ENCODE data around the gene SLC38A8.

The SLC38A8 gene

GRCh38 chr16:84042308-84042878 is at the start of gene SLC38A8:
Gene SLC38A8, minus strand, starts transcription at chr16:84042795. Its CDS starts 638 bp downstream, at chr16:84042157.
- Histone ChIP-seq H3K9me3 (ENCODE audit: control insufficient read depth, low read depth, low read length) (no peaks in the 10 kb centered on the region), H3K4me3 (ENCODE audit: low read length) (no peak within 1 kb of the TSS), H3K36me3 (ENCODE audit: control insufficient read depth, low read depth, low read length) (no peaks in the 10 kb centered on the region), H3K9ac (ENCODE audit: low read length) (no peak within 1 kb of the TSS), H3K27me3 (ENCODE audit: control insufficient read depth, insufficient read depth, low read length) (no peaks in the 10 kb centered on the region), H3K27ac (ENCODE audit: low read length) (no peak within 1 kb of the TSS), H3K4me1 (ENCODE audit: control insufficient read depth, low read depth, low read length) (peaks cover 13% of the 10 kb centered on the region)

DNA sequence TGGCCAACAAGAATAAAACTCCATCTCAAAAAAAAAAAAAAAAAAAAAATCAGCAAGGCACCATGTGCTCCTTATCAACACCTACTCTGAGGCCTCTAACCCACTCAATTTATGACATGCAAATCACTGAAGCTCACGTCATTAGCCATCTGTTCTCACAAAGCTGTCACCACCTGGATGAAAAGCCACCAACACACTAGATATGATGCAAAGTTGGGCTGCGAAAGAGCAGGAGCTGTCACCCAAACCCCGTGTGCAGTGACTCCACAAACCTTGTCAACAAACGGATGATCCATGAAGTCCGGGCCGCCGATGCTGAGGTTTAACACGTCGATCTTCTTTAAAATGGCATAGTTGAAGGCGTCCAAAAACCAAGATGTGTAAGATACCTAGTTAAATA is 48.9 kb upstream of the SLC38A8 start:
- Histone ChIP-seq H3K9ac (ENCODE audit: low read length) (no peak overlapping the region), H3K4me3 (ENCODE audit: low read length) (no peak overlapping the region), H3K27me3 (ENCODE audit: control insufficient read depth, insufficient read depth, low read length) (no peaks in the 10 kb centered on the region), H3K9me3 (ENCODE audit: control insufficient read depth, low read depth, low read length) (no peaks in the 10 kb centered on the region), H3K4me1 (ENCODE audit: control insufficient read depth, low read depth, low read length) (no peaks in the 10 kb centered on the region), H3K27ac (ENCODE audit: low read length) (no peak overlapping the region), H3K36me3 (ENCODE audit: control insufficient read depth, low read depth, low read length) (peaks cover 65% of the 10 kb centered on the region)

- H3K27ac ChIP-seq (ENCODE audit: low read length): no peak overlapping the region
- H3K4me3 ChIP-seq (ENCODE audit: low read length): no peak overlapping the region
- peaks cover 69% of the 10 kb centered on the region for H3K36me3 ChIP-seq (ENCODE audit: control insufficient read depth, low read depth, low read length)
- no peaks in the 10 kb centered on the region for H3K27me3 ChIP-seq (ENCODE audit: control insufficient read depth, insufficient read depth, low read length)
- no peaks in the 10 kb centered on the region for H3K4me1 ChIP-seq (ENCODE audit: control insufficient read depth, low read depth, low read length)
- H3K9ac ChIP-seq (ENCODE audit: low read length): no peak overlapping the region
- H3K9me3 ChIP-seq (ENCODE audit: control insufficient read depth, low read depth, low read length): no peaks in the 10 kb centered on the region
These were observed 47.6 kb upstream of the SLC38A8 start for GRCh38 chr16:84090211-84090610.

DNA sequence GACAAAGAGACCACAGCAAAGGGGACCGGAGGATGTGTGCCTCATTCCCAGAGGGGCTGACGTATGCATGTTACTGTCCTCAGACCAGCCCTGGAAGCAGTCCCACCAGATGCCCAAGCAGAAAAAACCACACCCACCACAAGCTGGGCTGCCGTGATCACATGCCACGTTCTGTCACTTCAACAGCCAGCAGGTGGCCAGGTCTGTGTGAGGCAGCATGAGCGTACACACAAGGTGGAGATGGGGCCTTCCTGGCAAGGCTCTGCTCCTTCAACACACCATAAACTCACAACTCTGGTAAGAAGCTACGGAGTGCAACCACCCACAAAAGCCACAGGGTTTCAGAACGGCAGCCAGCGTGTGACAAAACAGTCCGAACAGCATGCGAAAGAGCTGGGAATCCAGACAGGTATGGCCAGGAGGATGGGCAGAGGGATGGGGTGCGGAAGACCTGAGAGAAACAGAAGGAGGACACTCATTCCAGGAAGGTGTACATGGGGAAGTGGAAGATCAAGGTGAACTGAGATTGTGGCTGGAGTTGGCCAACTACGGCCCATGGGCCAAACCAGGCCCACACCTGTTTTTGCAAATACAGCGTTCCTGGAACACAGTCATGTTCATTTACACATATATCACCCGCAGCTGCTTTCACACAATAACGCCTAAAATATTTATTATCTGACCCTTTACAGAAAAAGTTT is 46.2 kb upstream of the SLC38A8 start:
- H3K27ac ChIP-seq (ENCODE audit: low read length): no peak overlapping the region
- no peak overlapping the region for H3K9ac ChIP-seq (ENCODE audit: low read length)
- H3K36me3 ChIP-seq (ENCODE audit: control insufficient read depth, low read depth, low read length): peaks cover 71% of the 10 kb centered on the region
- no peaks in the 10 kb centered on the region for H3K9me3 ChIP-seq (ENCODE audit: control insufficient read depth, low read depth, low read length)
- H3K4me3 ChIP-seq (ENCODE audit: low read length): no peak overlapping the region
- H3K27me3 ChIP-seq (ENCODE audit: control insufficient read depth, insufficient read depth, low read length): no peaks in the 10 kb centered on the region
- H3K4me1 ChIP-seq (ENCODE audit: control insufficient read depth, low read depth, low read length): no peaks in the 10 kb centered on the region

GRCh38 chr16:84087466-84088151 is 45.0 kb upstream of the SLC38A8 start:
- H3K27me3 ChIP-seq (ENCODE audit: control insufficient read depth, insufficient read depth, low read length): no peaks in the 10 kb centered on the region
- H3K27ac ChIP-seq (ENCODE audit: low read length): no peak overlapping the region
- no peak overlapping the region for H3K9ac ChIP-seq (ENCODE audit: low read length)
- H3K36me3 ChIP-seq (ENCODE audit: control insufficient read depth, low read depth, low read length): peaks cover 64% of the 10 kb centered on the region
- no peaks in the 10 kb centered on the region for H3K9me3 ChIP-seq (ENCODE audit: control insufficient read depth, low read depth, low read length)
- H3K4me1 ChIP-seq (ENCODE audit: control insufficient read depth, low read depth, low read length): no peaks in the 10 kb centered on the region
- H3K4me3 ChIP-seq (ENCODE audit: low read length): no peak overlapping the region

GRCh38 chr16:84087001-84087400 is 44.4 kb upstream of the SLC38A8 start:
- Histone ChIP-seq H3K27ac (ENCODE audit: low read length) (no peak overlapping the region), H3K9ac (ENCODE audit: low read length) (no peak overlapping the region), H3K4me3 (ENCODE audit: low read length) (no peak overlapping the region), H3K4me1 (ENCODE audit: control insufficient read depth, low read depth, low read length) (no peaks in the 10 kb centered on the region), H3K36me3 (ENCODE audit: control insufficient read depth, low read depth, low read length) (peaks cover 61% of the 10 kb centered on the region), H3K27me3 (ENCODE audit: control insufficient read depth, insufficient read depth, low read length) (no peaks in the 10 kb centered on the region), H3K9me3 (ENCODE audit: control insufficient read depth, low read depth, low read length) (no peaks in the 10 kb centered on the region)

- H3K9me3 ChIP-seq (ENCODE audit: control insufficient read depth, low read depth, low read length): no peaks in the 10 kb centered on the region
- H3K36me3 ChIP-seq (ENCODE audit: control insufficient read depth, low read depth, low read length): peaks cover 59% of the 10 kb centered on the region
- H3K4me3 ChIP-seq (ENCODE audit: low read length): no peak overlapping the region
- no peaks in the 10 kb centered on the region for H3K27me3 ChIP-seq (ENCODE audit: control insufficient read depth, insufficient read depth, low read length)
- no peak overlapping the region for H3K9ac ChIP-seq (ENCODE audit: low read length)
- H3K4me1 ChIP-seq (ENCODE audit: control insufficient read depth, low read depth, low read length): no peaks in the 10 kb centered on the region
- H3K27ac ChIP-seq (ENCODE audit: low read length): no peak overlapping the region
These were observed 43.7 kb upstream of the SLC38A8 start for GRCh38 chr16:84086341-84086740.

- H3K4me3 ChIP-seq (ENCODE audit: low read length): no peak overlapping the region
These were observed 43.2 kb upstream of the SLC38A8 start for GRCh38 chr16:84085773-84086172.

DNA sequence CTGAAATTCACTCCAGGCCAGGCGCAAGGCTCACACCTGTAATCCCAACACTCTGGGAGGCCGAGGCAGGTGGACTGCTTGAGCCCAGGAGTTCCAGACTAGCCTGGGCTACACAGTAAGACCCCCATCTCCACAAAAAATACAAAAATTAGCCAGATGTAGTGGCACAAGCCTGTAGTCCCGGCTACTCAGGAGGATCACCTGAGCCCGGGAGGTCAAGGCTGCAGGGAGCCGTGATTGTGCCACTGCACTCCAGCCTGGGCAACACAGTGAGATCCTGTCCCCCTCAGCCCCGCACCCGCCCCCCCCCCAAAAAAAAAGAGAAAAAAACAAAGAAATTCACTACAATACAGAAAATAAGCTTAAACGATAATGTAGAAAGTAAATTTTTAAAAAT is 42.7 kb upstream of the SLC38A8 start:
- no peak overlapping the region for H3K9ac ChIP-seq (ENCODE audit: low read length)
- no peak overlapping the region for H3K27ac ChIP-seq (ENCODE audit: low read length)
- H3K4me3 ChIP-seq (ENCODE audit: low read length): no peak overlapping the region
- H3K27me3 ChIP-seq (ENCODE audit: control insufficient read depth, insufficient read depth, low read length): no peaks in the 10 kb centered on the region
- peaks cover 58% of the 10 kb centered on the region for H3K36me3 ChIP-seq (ENCODE audit: control insufficient read depth, low read depth, low read length)
- H3K9me3 ChIP-seq (ENCODE audit: control insufficient read depth, low read depth, low read length): no peaks in the 10 kb centered on the region
- H3K4me1 ChIP-seq (ENCODE audit: control insufficient read depth, low read depth, low read length): no peaks in the 10 kb centered on the region

More at GRCh38 chr16:84085773-84086172, 43.2 kb upstream of the SLC38A8 start:
- H3K27me3 ChIP-seq (ENCODE audit: control insufficient read depth, insufficient read depth, low read length): no peaks in the 10 kb centered on the region
- H3K36me3 ChIP-seq (ENCODE audit: control insufficient read depth, low read depth, low read length): peaks cover 61% of the 10 kb centered on the region
- no peak overlapping the region for H3K27ac ChIP-seq (ENCODE audit: low read length)
- H3K4me1 ChIP-seq (ENCODE audit: control insufficient read depth, low read depth, low read length): no peaks in the 10 kb centered on the region
- no peaks in the 10 kb centered on the region for H3K9me3 ChIP-seq (ENCODE audit: control insufficient read depth, low read depth, low read length)
- no peak overlapping the region for H3K9ac ChIP-seq (ENCODE audit: low read length)

DNA sequence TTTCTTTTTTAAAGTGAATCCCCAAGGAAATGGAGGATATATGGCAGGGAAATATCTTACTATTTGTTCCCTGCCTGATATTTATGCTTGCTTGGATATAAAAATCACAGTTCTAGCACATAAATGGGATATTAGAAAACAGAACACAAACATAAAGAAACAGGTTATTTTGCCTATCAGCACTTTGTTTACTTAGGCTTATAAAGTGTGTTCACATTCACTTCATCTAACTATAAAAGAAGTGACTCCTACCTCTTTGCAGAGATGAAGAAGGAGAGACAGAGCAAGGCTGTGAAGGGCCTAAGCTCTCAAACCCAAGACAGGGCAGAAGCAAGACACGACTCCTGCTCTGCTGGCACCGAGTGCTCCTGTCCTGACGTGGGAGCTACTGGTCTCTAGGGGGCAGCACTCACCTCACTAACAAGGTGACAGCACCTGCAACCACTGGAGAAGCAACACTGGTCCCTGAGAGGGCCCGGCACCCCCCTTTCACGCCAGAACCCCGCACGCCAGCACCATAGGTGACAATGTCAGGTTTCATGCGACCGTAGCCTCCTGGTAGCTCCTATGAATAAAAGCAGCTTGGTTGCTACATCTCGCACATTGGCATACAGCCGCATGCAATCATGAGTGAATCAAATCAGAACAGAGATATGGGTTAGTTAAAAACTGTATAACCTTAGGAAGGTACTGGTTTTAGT is 42.1 kb upstream of the SLC38A8 start:
- H3K27ac ChIP-seq (ENCODE audit: low read length): no peak overlapping the region
- H3K9me3 ChIP-seq (ENCODE audit: control insufficient read depth, low read depth, low read length): no peaks in the 10 kb centered on the region
- H3K4me3 ChIP-seq (ENCODE audit: low read length): no peak overlapping the region
- peaks cover 58% of the 10 kb centered on the region for H3K36me3 ChIP-seq (ENCODE audit: control insufficient read depth, low read depth, low read length)
- no peaks in the 10 kb centered on the region for H3K27me3 ChIP-seq (ENCODE audit: control insufficient read depth, insufficient read depth, low read length)
- no peaks in the 10 kb centered on the region for H3K4me1 ChIP-seq (ENCODE audit: control insufficient read depth, low read depth, low read length)
- no peak overlapping the region for H3K9ac ChIP-seq (ENCODE audit: low read length)

- Histone ChIP-seq H3K4me1 (ENCODE audit: control insufficient read depth, low read depth, low read length) (no peaks in the 10 kb centered on the region), H3K27me3 (ENCODE audit: control insufficient read depth, insufficient read depth, low read length) (no peaks in the 10 kb centered on the region), H3K9me3 (ENCODE audit: control insufficient read depth, low read depth, low read length) (no peaks in the 10 kb centered on the region), H3K4me3 (ENCODE audit: low read length) (no peak overlapping the region), H3K27ac (ENCODE audit: low read length) (no peak overlapping the region), H3K36me3 (ENCODE audit: control insufficient read depth, low read depth, low read length) (peaks cover 48% of the 10 kb centered on the region), H3K9ac (ENCODE audit: low read length) (no peak overlapping the region)
These were observed 40.4 kb upstream of the SLC38A8 start for GRCh38 chr16:84082835-84083569.

Measured in iPS-18a (cell line).